ENCODE measurements around the gene GRIK1. TPM values are rescaled to one million over a fixed set of nuclear protein-coding genes. Genes with fewer than 3 reads are reported as not detected.

Gene GRIK1
- total RNA-seq, 2 experiments from 2014 or later = not detected

- no peaks in the 10 kb centered on the region for H3K4me1 Mint-ChIP-seq (ENCODE audit: low read depth)
- no peak overlapping the region for H3K4me3 Mint-ChIP-seq
- ATAC-seq = no peak
- POLR2A ChIA-PET = no interaction called here
- intact Hi-C loops (cut with micrococcal nuclease) = no loop called here
- H3K36me3 Mint-ChIP-seq (ENCODE audit: low read depth) = no peaks in the 10 kb centered on the region
- H3K9me3 Mint-ChIP-seq = peaks cover 2% of the 10 kb centered on the region
- H3K27me3 Mint-ChIP-seq = no peaks in the 10 kb centered on the region
- TF ChIP-seq CTCF (IDR thresholded peaks at IDR 0.05) = no peak
- no peak for DNase-seq
- no peak overlapping the region for H3K27ac Mint-ChIP-seq
- CTCF ChIA-PET = no interaction called here
Measured at GRCh38 chr21:29904359-29905282, 35.2 kb downstream of the GRIK1 start.

- Mint-ChIP-seq H3K27me3 (peaks cover 12% of the 10 kb centered on the region), H3K9me3 (no peaks in the 10 kb centered on the region), H3K4me1 (ENCODE audit: low read depth) (no peaks in the 10 kb centered on the region), H3K27ac (no peak overlapping the region), H3K4me3 (no peak overlapping the region), H3K36me3 (ENCODE audit: low read depth) (no peaks in the 10 kb centered on the region)
- DNase-seq = no peak
- ATAC-seq = no peak
- TF ChIP-seq CTCF (IDR thresholded peaks at IDR 0.05) = no peak
- intact Hi-C loops (cut with micrococcal nuclease) = no loop called here
- CTCF ChIA-PET = no interaction called here
- POLR2A ChIA-PET = no interaction called here
Measured at GRCh38 chr21:29896884-29897283, 42.9 kb downstream of the GRIK1 start.

GRCh38 chr21:29893687-29894086 lies 46.1 kb downstream of the GRIK1 start:
- POLR2A ChIA-PET = no interaction called here
- DNase-seq (no peak), ATAC-seq (no peak)
- Mint-ChIP-seq H3K27me3 (peaks cover 14% of the 10 kb centered on the region), H3K27ac (no peak overlapping the region), H3K4me1 (ENCODE audit: low read depth) (no peaks in the 10 kb centered on the region), H3K9me3 (no peaks in the 10 kb centered on the region), H3K36me3 (ENCODE audit: low read depth) (no peaks in the 10 kb centered on the region), H3K4me3 (no peak overlapping the region)
- intact Hi-C loops (cut with micrococcal nuclease) = no loop called here
- TF ChIP-seq CTCF (IDR thresholded peaks at IDR 0.05) = no peak
- CTCF ChIA-PET = interaction anchor here (0.6 kb wide), 1 partner anchor 521 kb away, joined by 3 read pairs; no protein-coding TSS in a partner anchor

- CTCF ChIA-PET = interaction anchor here (1.2 kb wide), 1 partner anchor 8 kb away, joined by 3 read pairs; no protein-coding TSS in a partner anchor
Measured at GRCh38 chr21:29892379-29892778, 47.4 kb downstream of the GRIK1 start.

More at GRCh38 chr21:29892379-29892778, 47.4 kb downstream of the GRIK1 start:
- DNase-seq (no peak), ATAC-seq (no peak)
- Mint-ChIP-seq H3K4me1 (ENCODE audit: low read depth) (no peaks in the 10 kb centered on the region), H3K4me3 (no peak overlapping the region), H3K36me3 (ENCODE audit: low read depth) (no peaks in the 10 kb centered on the region), H3K27ac (no peak overlapping the region), H3K27me3 (peaks cover 14% of the 10 kb centered on the region), H3K9me3 (no peaks in the 10 kb centered on the region)
- no peak for TF ChIP-seq CTCF (IDR thresholded peaks at IDR 0.05)
- intact Hi-C loops (cut with micrococcal nuclease) = no loop called here
- POLR2A ChIA-PET = no interaction called here
